ENCODE data around the gene CD38. TPM values are rescaled to one million over a fixed set of nuclear protein-coding genes. Genes with fewer than 3 reads are reported as not detected.

The CD38 gene
- polyA plus RNA-seq, 2 of the 4 experiments (the other 2 are of a cell fraction): 7.8 to 12.4 TPM

DNA sequence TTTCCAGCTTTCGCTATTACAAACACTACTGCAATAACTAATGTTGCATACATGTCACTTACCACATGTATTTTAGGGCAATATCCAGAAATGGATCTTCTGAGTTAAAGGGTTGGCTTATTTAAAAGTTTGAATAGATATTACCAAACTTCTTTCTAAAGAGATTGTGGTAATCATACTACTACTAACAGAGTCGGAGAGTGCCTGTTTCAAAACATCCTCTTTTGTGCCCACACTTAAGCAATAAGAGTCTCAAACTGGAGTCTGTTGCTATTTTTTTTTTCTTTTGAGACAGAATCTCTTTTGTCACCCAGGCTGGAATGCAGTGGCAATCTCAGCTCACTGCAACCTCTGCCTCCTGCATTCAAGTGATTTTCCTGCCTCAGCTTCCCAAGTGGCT, 124.6 kb downstream of the CD38 start (continued):
- TF ChIP-seq, protein P1, sequence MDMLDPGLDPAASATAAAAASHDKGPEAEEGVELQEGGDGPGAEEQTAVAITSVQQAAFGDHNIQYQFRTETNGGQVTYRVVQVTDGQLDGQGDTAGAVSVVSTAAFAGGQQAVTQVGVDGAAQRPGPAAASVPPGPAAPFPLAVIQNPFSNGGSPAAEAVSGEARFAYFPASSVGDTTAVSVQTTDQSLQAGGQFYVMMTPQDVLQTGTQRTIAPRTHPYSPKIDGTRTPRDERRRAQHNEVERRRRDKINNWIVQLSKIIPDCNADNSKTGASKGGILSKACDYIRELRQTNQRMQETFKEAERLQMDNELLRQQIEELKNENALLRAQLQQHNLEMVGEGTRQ (IDR thresholded peaks at IDR 0.05): no peak

Other genes with a start within 250 kb of the CD38 start
- gene FBXL5, start 123.0 kb upstream of the CD38 start, polyA plus RNA-seq (2011; rRNA removed): 33.0 and 45.4 TPM in 2 replicates
- gene FBXL5, start 123.0 kb upstream of the CD38 start, polyA plus RNA-seq (2017; fragmentation: RNase III; extraction: RNeasy Plus Mini Kit Qiagen cat#74134 plus additional on column Dnase treatment): 44.2 to 46.7 TPM (median 44.2 TPM) in 3 replicates
- gene FAM200B, start 96.5 kb upstream of the CD38 start, polyA plus RNA-seq (2011; rRNA removed): 32.7 and 40.8 TPM in 2 replicates
- gene FAM200B, start 96.5 kb upstream of the CD38 start, polyA plus RNA-seq (2017; fragmentation: RNase III; extraction: RNeasy Plus Mini Kit Qiagen cat#74134 plus additional on column Dnase treatment): 40.9 to 41.9 TPM (median 41.6 TPM) in 3 replicates
- 11.7 and 13.6 TPM in 2 replicates for gene BST1, start 75.3 kb upstream of the CD38 start, polyA plus RNA-seq (2011; rRNA removed)
- 16.0 to 18.3 TPM (median 16.4 TPM) in 3 replicates for gene BST1, start 75.3 kb upstream of the CD38 start, polyA plus RNA-seq (2017; fragmentation: RNase III; extraction: RNeasy Plus Mini Kit Qiagen cat#74134 plus additional on column Dnase treatment)
- gene FGFBP1, start 160.4 kb downstream of the CD38 start, polyA plus RNA-seq (2011; rRNA removed): 1.1 and 1.3 TPM in 2 replicates
- 3.0 to 4.1 TPM (median 4.0 TPM) in 3 replicates for gene FGFBP1, start 160.4 kb downstream of the CD38 start, polyA plus RNA-seq (2017; fragmentation: RNase III; extraction: RNeasy Plus Mini Kit Qiagen cat#74134 plus additional on column Dnase treatment)
- not detected in 2 replicates for gene FGFBP2, start 184.8 kb downstream of the CD38 start, polyA plus RNA-seq (2011; rRNA removed)
- gene FGFBP2, start 184.8 kb downstream of the CD38 start, polyA plus RNA-seq (2017; fragmentation: RNase III; extraction: RNeasy Plus Mini Kit Qiagen cat#74134 plus additional on column Dnase treatment): not detected in 3 replicates